ENCODE results near the gene ERC1. TPM values are rescaled to one million over a fixed set of nuclear protein-coding genes. Genes with fewer than 3 reads are reported as not detected.

ERC1 gene
- total RNA-seq, 4 donors from 2014 or later: 23.5 to 74.8 (median 57.0) TPM

DNA sequence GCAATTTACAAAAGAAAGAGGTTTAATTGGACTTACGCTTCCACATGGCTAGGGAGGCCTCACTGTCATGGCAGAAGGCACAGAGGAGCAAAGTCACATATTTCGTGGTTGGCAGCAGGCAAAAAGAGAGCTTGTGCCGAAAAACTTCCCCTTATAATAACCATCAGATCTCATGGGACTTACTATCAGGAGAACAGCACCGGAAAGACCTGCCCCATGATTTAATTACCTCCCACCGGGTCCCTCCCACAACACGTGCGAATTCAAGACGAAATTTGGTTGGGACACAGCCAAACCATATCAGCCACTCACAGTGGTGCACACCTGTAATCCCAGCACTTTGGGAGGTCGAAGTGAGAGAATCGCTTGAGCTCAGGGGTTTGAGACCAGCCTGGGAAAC lies 534.8 kb downstream of the ERC1 start:
- in situ Hi-C loops (cut with MboI; ENCODE audit: low pct_ligation_motif_present in 1 of 4, low pct_unique_long_range_greater_than_20kb in 1 of 4, low sequenced_read_pairs in 3 of 4) (no loop called here), intact Hi-C loops (cut with DNase I; ENCODE audit: low total_unique reads) (no loop called here)
- DNase-seq: no peak
- 66 to 79% methylated on average over 3 to 10 of the region's 10 CpGs for WGBS, 2 donors (ENCODE audit: low coverage in 1 of 2)
- TF ChIP-seq, protein P1, sequence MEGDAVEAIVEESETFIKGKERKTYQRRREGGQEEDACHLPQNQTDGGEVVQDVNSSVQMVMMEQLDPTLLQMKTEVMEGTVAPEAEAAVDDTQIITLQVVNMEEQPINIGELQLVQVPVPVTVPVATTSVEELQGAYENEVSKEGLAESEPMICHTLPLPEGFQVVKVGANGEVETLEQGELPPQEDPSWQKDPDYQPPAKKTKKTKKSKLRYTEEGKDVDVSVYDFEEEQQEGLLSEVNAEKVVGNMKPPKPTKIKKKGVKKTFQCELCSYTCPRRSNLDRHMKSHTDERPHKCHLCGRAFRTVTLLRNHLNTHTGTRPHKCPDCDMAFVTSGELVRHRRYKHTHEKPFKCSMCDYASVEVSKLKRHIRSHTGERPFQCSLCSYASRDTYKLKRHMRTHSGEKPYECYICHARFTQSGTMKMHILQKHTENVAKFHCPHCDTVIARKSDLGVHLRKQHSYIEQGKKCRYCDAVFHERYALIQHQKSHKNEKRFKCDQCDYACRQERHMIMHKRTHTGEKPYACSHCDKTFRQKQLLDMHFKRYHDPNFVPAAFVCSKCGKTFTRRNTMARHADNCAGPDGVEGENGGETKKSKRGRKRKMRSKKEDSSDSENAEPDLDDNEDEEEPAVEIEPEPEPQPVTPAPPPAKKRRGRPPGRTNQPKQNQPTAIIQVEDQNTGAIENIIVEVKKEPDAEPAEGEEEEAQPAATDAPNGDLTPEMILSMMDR (IDR thresholded peaks at IDR 0.05): no peak
- TF ChIP-seq POLR2AphosphoS5 (IDR thresholded peaks at IDR 0.05): no peak
- TF ChIP-seq POLR2A (IDR thresholded peaks at IDR 0.05): no peak
- no peak for TF ChIP-seq EP300 (IDR thresholded peaks at IDR 0.05; ENCODE audit: low read depth)
- peaks cover 37% of the 10 kb centered on the region for H3K27me3 ChIP-seq
- H3K4me1 ChIP-seq: no peaks in the 10 kb centered on the region
- H3K27ac ChIP-seq: no peak overlapping the region
- H3K4me3 ChIP-seq: no peak overlapping the region
- no peaks in the 10 kb centered on the region for H3K36me3 ChIP-seq
- H3K9me3 ChIP-seq: no peaks in the 10 kb centered on the region

DNA sequence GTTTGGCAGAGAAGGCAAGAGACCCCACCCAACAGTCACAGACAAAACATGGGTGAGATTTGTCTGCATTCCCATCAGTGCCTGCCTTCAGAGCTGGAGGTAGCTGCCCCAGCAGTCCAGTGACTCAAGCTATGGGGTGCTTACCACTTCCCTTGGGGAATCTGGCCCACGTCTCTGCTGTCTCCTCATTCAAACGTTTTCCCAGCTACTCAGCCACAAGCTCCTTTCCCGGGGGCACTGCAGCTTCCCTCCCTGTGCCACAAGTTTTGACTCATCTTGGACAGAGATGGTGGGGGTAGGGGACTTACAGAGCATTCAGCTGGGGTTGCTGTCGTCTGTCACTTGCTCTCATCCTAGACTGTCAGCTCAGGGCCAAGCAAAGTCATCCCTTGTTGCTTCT lies 536.8 kb downstream of the ERC1 start:
- peaks cover 57% of the 10 kb centered on the region for H3K27me3 ChIP-seq
- H3K4me3 ChIP-seq: no peak overlapping the region
- in situ Hi-C loops (cut with MboI; ENCODE audit: low pct_ligation_motif_present in 1 of 4, low pct_unique_long_range_greater_than_20kb in 1 of 4, low sequenced_read_pairs in 3 of 4) (no loop called here), intact Hi-C loops (cut with DNase I; ENCODE audit: low total_unique reads) (no loop called here)
- no peak for DNase-seq
- peaks cover 0 to 8% (median 6%) of the 10 kb centered on the region in 4 donors for H3K4me1 ChIP-seq
- H3K36me3 ChIP-seq: no peaks in the 10 kb centered on the region
- 62 to 63% methylated on average over 3 to 4 of the region's 4 CpGs for WGBS, 2 donors (ENCODE audit: low coverage in 1 of 2)
- H3K9me3 ChIP-seq: no peaks in the 10 kb centered on the region
- TF ChIP-seq POLR2A (IDR thresholded peaks at IDR 0.05) (no peak), POLR2AphosphoS5 (IDR thresholded peaks at IDR 0.05) (no peak), EP300 (IDR thresholded peaks at IDR 0.05; ENCODE audit: low read depth) (no peak)
- TF ChIP-seq, protein P1 (IDR thresholded peaks at IDR 0.05): no peak
- H3K27ac ChIP-seq: no peak overlapping the region

DNA sequence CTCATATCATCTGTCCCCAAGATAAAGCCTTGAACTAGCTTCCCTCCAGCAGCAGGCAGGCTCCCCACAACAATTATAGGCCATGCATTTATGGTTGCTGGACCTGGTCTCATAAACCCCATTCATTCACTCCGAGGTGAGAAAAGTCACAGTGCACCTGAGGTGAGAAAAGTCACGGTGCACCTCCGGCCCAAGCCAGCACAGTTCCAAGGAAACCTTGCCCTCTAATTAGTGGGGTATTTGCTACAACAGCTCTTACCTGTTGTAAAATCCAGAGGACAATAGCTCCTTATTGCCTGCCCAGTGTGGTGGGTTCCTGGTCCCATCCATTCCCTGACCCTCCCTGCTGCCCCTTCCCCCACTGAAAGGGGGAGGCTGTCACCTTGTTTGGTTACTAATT lies 537.8 kb downstream of the ERC1 start:
- intact Hi-C loops (cut with DNase I; ENCODE audit: low total_unique reads): no loop called here
- TF ChIP-seq EP300 (IDR thresholded peaks at IDR 0.05; ENCODE audit: low read depth) (no peak), POLR2AphosphoS5 (IDR thresholded peaks at IDR 0.05) (no peak), POLR2A (IDR thresholded peaks at IDR 0.05) (no peak)
- TF ChIP-seq, protein P1 (IDR thresholded peaks at IDR 0.05): no peak
- peaks cover 0 to 8% (median 6%) of the 10 kb centered on the region in 4 donors for H3K4me1 ChIP-seq
- no peak overlapping the region for H3K4me3 ChIP-seq
- H3K36me3 ChIP-seq: no peaks in the 10 kb centered on the region
- WGBS, 2 donors (ENCODE audit: low coverage in 1 of 2): 59% methylated on average over 3 of the region's 3 CpGs; no CpG with 5 or more reads in 1 of the 2 donors
- in situ Hi-C loops (cut with MboI; ENCODE audit: low pct_ligation_motif_present in 1 of 4, low pct_unique_long_range_greater_than_20kb in 1 of 4, low sequenced_read_pairs in 3 of 4): no loop called here
- no peaks in the 10 kb centered on the region for H3K9me3 ChIP-seq
- no peak for DNase-seq
- peaks cover 67% of the 10 kb centered on the region for H3K27me3 ChIP-seq
- H3K27ac ChIP-seq: no peak overlapping the region

DNA sequence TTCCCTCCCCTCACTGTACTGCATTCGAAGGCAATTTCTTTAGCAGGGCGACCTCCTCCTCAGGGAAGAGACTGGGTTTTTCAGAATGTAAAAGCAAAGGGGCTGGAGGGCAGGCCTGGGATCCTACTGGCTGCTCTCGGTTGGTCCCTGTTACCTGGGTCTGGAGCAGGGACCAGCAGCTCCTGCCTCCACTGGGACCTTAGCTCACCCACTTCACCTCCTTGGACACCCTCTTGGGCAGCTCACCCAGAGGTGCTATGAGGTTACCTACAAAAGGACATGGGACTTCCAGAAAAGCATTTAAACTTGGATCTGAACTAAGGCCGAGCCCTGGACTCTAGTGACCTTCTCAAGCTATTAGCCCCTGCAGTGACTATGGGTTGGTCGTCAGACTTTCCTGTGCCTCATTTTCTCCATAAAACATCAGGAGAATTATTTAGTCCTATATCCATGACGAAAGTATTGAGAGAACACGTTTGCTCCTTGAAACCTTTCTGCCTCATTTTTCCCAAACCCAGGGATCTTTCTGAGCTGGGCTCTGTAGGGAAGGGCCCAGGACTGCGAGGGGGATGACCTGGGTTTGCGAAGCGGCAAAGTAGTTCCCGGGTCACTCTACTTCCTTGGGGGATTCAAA lies 538.3 kb downstream of the ERC1 start:
- DNase-seq: no peak
- in situ Hi-C loops (cut with MboI; ENCODE audit: low pct_ligation_motif_present in 1 of 4, low pct_unique_long_range_greater_than_20kb in 1 of 4, low sequenced_read_pairs in 3 of 4) (no loop called here), intact Hi-C loops (cut with DNase I; ENCODE audit: low total_unique reads) (no loop called here)
- peaks cover 66% of the 10 kb centered on the region for H3K27me3 ChIP-seq
- H3K36me3 ChIP-seq: no peaks in the 10 kb centered on the region
- WGBS, 2 donors (ENCODE audit: low coverage in 1 of 2): 72 to 85% methylated on average over 6 to 11 of the region's 11 CpGs
- peak overlapping the region in 3 of 4 donors; percentile 54 to 61 (median 59) for H3K4me3 ChIP-seq
- peak overlapping the region in 2 of 4 donors; percentile 21 to 26 for H3K27ac ChIP-seq
- no peaks in the 10 kb centered on the region for H3K9me3 ChIP-seq
- TF ChIP-seq POLR2AphosphoS5 (IDR thresholded peaks at IDR 0.05): no peak
- no peak for TF ChIP-seq EP300 (IDR thresholded peaks at IDR 0.05; ENCODE audit: low read depth)
- TF ChIP-seq POLR2A (IDR thresholded peaks at IDR 0.05): no peak
- TF ChIP-seq, protein P1 (IDR thresholded peaks at IDR 0.05): no peak
- H3K4me1 ChIP-seq: peaks cover 0 to 8% (median 6%) of the 10 kb centered on the region in 4 donors
